Right ventricle myocardium inferior (tissue), 1 donor: ENCODE results near the gene KIF25. TPM values are rescaled to one million over a fixed set of nuclear protein-coding genes. Genes with fewer than 3 reads are reported as not detected.

Experiments
- ATAC-seq: fragments of 200-7000 bp; cut with Tn5 transposase; one replicate; pipeline ENCODE4 v1.9.1; 2020; ENCODE audit warnings: mild to moderate bottlenecking, moderate library complexity
- DNase-seq: peaks from one replicate; pipeline ENCODE4 v3.0.0; 2021; ENCODE audit errors: missing footprints
- intact Hi-C: fragments of 100-400 bp; cut with DNase I; formaldehyde crosslinking; loops from one replicate; pipeline ENCODE4 v1.11.0; 2022
- total RNA-seq: library from RNA; stranded (reverse); fragmentation: NEBNext Ultra II Directional; extraction: Animal tissue kit (Norgen Biotek cat#: 25700); gene quantifications from one replicate; pipeline ENCODE4 v1.2.1, GENCODE V29; 2021
- donor health status: DM: no; HTN: yes; CAD: no; lungs with severe emphysema.

Gene KIF25
- total RNA-seq, 1 donor from 2014 or later: not detected

GRCh38 chr6:168053086-168053956, 55.9 kb downstream of the KIF25 start:
- ATAC-seq (no peak), DNase-seq (peak; percentile 42)

GRCh38 chr6:168053957-168054471, 56.5 kb downstream of the KIF25 start:
- peak; percentile 32 for DNase-seq

More at GRCh38 chr6:168053086-168053956, 55.9 kb downstream of the KIF25 start:
- intact Hi-C loops: no loop called here

GRCh38 chr6:168054765-168055560, 57.5 kb downstream of the KIF25 start:
- ATAC-seq (peak; percentile 87), DNase-seq (peak; percentile 87)
- intact Hi-C loops: loop anchor here (5.0 kb wide), 1 partner anchor 148 kb away; no protein-coding TSS in a partner anchor

More at GRCh38 chr6:168053957-168054471, 56.5 kb downstream of the KIF25 start:
- no peak for ATAC-seq
- intact Hi-C loops: no loop called here

GRCh38 chr6:168055696-168056489, 58.4 kb downstream of the KIF25 start:
- ATAC-seq: no peak
- peak; percentile 66 for DNase-seq
- intact Hi-C loops: loop anchor here (5.0 kb wide), 1 partner anchor 149 kb away; no protein-coding TSS in a partner anchor

GRCh38 chr6:168056892-168057527, 59.5 kb downstream of the KIF25 start:
- DNase-seq (peak; percentile 64), ATAC-seq (no peak)
- intact Hi-C loops: loop anchor here (5.0 kb wide), 1 partner anchor 150 kb away; no protein-coding TSS in a partner anchor

- intact Hi-C loops: loop anchor here (5.0 kb wide), 1 partner anchor 151 kb away; no protein-coding TSS in a partner anchor
- ATAC-seq: no peak
- peak; percentile 63 for DNase-seq
These were observed 60.4 kb downstream of the KIF25 start for GRCh38 chr6:168057836-168058235.

GRCh38 chr6:168058691-168059551, 61.5 kb downstream of the KIF25 start:
- peak; percentile 70 for DNase-seq
- intact Hi-C loops: loop anchor here (5.0 kb wide), 1 partner anchor 152 kb away; no protein-coding TSS in a partner anchor
- no peak for ATAC-seq

- ATAC-seq (peak; percentile 75), DNase-seq (peak; percentile 73)
- intact Hi-C loops: loop anchor here (1.0 kb wide), 2 partner anchors 58 to 72 kb away; no protein-coding TSS in a partner anchor
These were observed 63.1 kb downstream of the KIF25 start for GRCh38 chr6:168060521-168060931.

- peak; percentile 64 for DNase-seq
- intact Hi-C loops: no loop called here
- ATAC-seq: no peak
These were observed 64.1 kb downstream of the KIF25 start for GRCh38 chr6:168061269-168062210.

GRCh38 chr6:168062346-168063289, 65.1 kb downstream of the KIF25 start:
- intact Hi-C loops: no loop called here
- ATAC-seq: no peak
- DNase-seq: peak; percentile 65

- ATAC-seq (no peak), DNase-seq (no peak)
- intact Hi-C loops: no loop called here
These were observed 66.0 kb downstream of the KIF25 start for GRCh38 chr6:168063431-168063830.

- intact Hi-C loops: no loop called here
- DNase-seq (no peak), ATAC-seq (no peak)
These were observed 66.8 kb downstream of the KIF25 start for GRCh38 chr6:168064226-168064807.

- intact Hi-C loops: no loop called here
- no peak for DNase-seq
- ATAC-seq: no peak
These were observed 69.7 kb downstream of the KIF25 start for GRCh38 chr6:168067081-168067759.

- DNase-seq: no peak
- intact Hi-C loops: no loop called here
- ATAC-seq: no peak
These were observed 73.3 kb downstream of the KIF25 start for GRCh38 chr6:168070804-168071203.
